ENCODE measurements around the gene SPSB2. TPM values are rescaled to one million over a fixed set of nuclear protein-coding genes. Genes with fewer than 3 reads are reported as not detected.

The SPSB2 gene
- total RNA-seq, 1 experiment from 2014 or later = 11.6 TPM

GRCh38 chr12:6860942-6861341 lies 12.2 kb downstream of the SPSB2 start:
- H3K27me3 ChIP-seq (ENCODE audit: control insufficient read depth, insufficient read depth, low read length) = no peaks in the 10 kb centered on the region
- intact Hi-C loops (cut with micrococcal nuclease; ENCODE audit: unreplicated experiment) (no loop called here), in situ Hi-C loops (cut with HindIII; ENCODE audit: low pct_unique_long_range_greater_than_20kb, low sequenced_read_pairs) (no loop called here)
- TF ChIP-seq POLR2AphosphoS5 (IDR thresholded peaks at IDR 0.05; ENCODE audit: low read depth, low read length) = no peak
- H3K36me3 ChIP-seq (ENCODE audit: control insufficient read depth, insufficient read depth, low read length) = peaks cover 4% of the 10 kb centered on the region
- ChIA-PET CTCF (interaction anchor here (0.6 kb wide), 1 partner anchor 9 kb away, joined by 4 read pairs; no protein-coding TSS in a partner anchor), POLR2A (no interaction called here)
- no peak for ATAC-seq
- no TSS peak for BruUV-seq (replicated peaks)
- H3K27ac ChIP-seq (ENCODE audit: low read length) = no peak overlapping the region
- DNase-seq (ENCODE audit: low read depth, low spot score) = no peak
- H3K4me3 ChIP-seq (ENCODE audit: low read depth in 2 of 2, low read length in 2 of 2) = no peak overlapping the region
- H3K9me3 ChIP-seq (ENCODE audit: control insufficient read depth, insufficient read depth, low read depth, low read length) = no peaks in the 10 kb centered on the region
- no peaks in the 10 kb centered on the region for H3K4me1 ChIP-seq (ENCODE audit: control insufficient read depth, insufficient read depth, low read length)

- DNase-seq (ENCODE audit: low read depth, low spot score) (no peak), ATAC-seq (no peak)
- intact Hi-C loops (cut with micrococcal nuclease; ENCODE audit: unreplicated experiment) = no loop called here
- no TSS peak for BruUV-seq (replicated peaks)
- Histone ChIP-seq H3K27me3 (ENCODE audit: control insufficient read depth, insufficient read depth, low read length) (no peaks in the 10 kb centered on the region), H3K36me3 (ENCODE audit: control insufficient read depth, insufficient read depth, low read length) (peaks cover 4% of the 10 kb centered on the region), H3K9me3 (ENCODE audit: control insufficient read depth, insufficient read depth, low read depth, low read length) (no peaks in the 10 kb centered on the region), H3K4me1 (ENCODE audit: control insufficient read depth, insufficient read depth, low read length) (no peaks in the 10 kb centered on the region), H3K27ac (ENCODE audit: low read length) (no peak overlapping the region), H3K4me3 (ENCODE audit: low read depth in 2 of 2, low read length in 2 of 2) (no peak overlapping the region)
- ChIA-PET POLR2A (no interaction called here), CTCF (interaction anchor here (0.6 kb wide), 1 partner anchor 58 kb away, joined by 3 read pairs; no protein-coding TSS in a partner anchor)
- in situ Hi-C loops (cut with HindIII; ENCODE audit: low pct_unique_long_range_greater_than_20kb, low sequenced_read_pairs) = no loop called here
- TF ChIP-seq, protein P1, sequence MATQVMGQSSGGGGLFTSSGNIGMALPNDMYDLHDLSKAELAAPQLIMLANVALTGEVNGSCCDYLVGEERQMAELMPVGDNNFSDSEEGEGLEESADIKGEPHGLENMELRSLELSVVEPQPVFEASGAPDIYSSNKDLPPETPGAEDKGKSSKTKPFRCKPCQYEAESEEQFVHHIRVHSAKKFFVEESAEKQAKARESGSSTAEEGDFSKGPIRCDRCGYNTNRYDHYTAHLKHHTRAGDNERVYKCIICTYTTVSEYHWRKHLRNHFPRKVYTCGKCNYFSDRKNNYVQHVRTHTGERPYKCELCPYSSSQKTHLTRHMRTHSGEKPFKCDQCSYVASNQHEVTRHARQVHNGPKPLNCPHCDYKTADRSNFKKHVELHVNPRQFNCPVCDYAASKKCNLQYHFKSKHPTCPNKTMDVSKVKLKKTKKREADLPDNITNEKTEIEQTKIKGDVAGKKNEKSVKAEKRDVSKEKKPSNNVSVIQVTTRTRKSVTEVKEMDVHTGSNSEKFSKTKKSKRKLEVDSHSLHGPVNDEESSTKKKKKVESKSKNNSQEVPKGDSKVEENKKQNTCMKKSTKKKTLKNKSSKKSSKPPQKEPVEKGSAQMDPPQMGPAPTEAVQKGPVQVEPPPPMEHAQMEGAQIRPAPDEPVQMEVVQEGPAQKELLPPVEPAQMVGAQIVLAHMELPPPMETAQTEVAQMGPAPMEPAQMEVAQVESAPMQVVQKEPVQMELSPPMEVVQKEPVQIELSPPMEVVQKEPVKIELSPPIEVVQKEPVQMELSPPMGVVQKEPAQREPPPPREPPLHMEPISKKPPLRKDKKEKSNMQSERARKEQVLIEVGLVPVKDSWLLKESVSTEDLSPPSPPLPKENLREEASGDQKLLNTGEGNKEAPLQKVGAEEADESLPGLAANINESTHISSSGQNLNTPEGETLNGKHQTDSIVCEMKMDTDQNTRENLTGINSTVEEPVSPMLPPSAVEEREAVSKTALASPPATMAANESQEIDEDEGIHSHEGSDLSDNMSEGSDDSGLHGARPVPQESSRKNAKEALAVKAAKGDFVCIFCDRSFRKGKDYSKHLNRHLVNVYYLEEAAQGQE (IDR thresholded peaks at IDR 0.05; ENCODE audit: insufficient read depth in 1 of 2, low read depth in 2 of 2, low read length in 1 of 2) = no peak
- TF ChIP-seq POLR2AphosphoS5 (IDR thresholded peaks at IDR 0.05; ENCODE audit: low read depth, low read length) (no peak), CTCF (IDR thresholded peaks at IDR 0.05) (no peak), SIN3A (IDR thresholded peaks at IDR 0.05; ENCODE audit: borderline replicate concordance, insufficient read depth, low read depth, low read length) (no peak), TCF7L2 (IDR thresholded peaks at IDR 0.05; ENCODE audit: low read depth, low read length) (no peak)
Observed at GRCh38 chr12:6860116-6860515, 13.0 kb downstream of the SPSB2 start.

GRCh38 chr12:6858799-6859198 lies 14.3 kb downstream of the SPSB2 start:
- TF ChIP-seq CTCF (IDR thresholded peaks at IDR 0.05) (no peak), SIN3A (IDR thresholded peaks at IDR 0.05; ENCODE audit: borderline replicate concordance, insufficient read depth, low read depth, low read length) (no peak), TCF7L2 (IDR thresholded peaks at IDR 0.05; ENCODE audit: low read depth, low read length) (no peak), POLR2AphosphoS5 (IDR thresholded peaks at IDR 0.05; ENCODE audit: low read depth, low read length) (no peak)
- TF ChIP-seq, protein P1 (IDR thresholded peaks at IDR 0.05; ENCODE audit: insufficient read depth in 1 of 2, low read depth in 2 of 2, low read length in 1 of 2) = no peak
- no peaks in the 10 kb centered on the region for H3K9me3 ChIP-seq (ENCODE audit: control insufficient read depth, insufficient read depth, low read depth, low read length)
- H3K36me3 ChIP-seq (ENCODE audit: control insufficient read depth, insufficient read depth, low read length) = peaks cover 4% of the 10 kb centered on the region
- in situ Hi-C loops (cut with HindIII; ENCODE audit: low pct_unique_long_range_greater_than_20kb, low sequenced_read_pairs) = no loop called here
- ChIA-PET POLR2A (no interaction called here), CTCF (no interaction called here)
- DNase-seq (ENCODE audit: low read depth, low spot score) = no peak
- intact Hi-C loops (cut with micrococcal nuclease; ENCODE audit: unreplicated experiment) = no loop called here
- no peaks in the 10 kb centered on the region for H3K27me3 ChIP-seq (ENCODE audit: control insufficient read depth, insufficient read depth, low read length)
- H3K4me3 ChIP-seq (ENCODE audit: low read depth in 2 of 2, low read length in 2 of 2) = no peak overlapping the region
- no peak overlapping the region for H3K27ac ChIP-seq (ENCODE audit: low read length)
- no TSS peak for BruUV-seq (replicated peaks)
- no peaks in the 10 kb centered on the region; the same call in 1 of the 2 replicates for H3K4me1 ChIP-seq (ENCODE audit: control insufficient read depth, insufficient read depth, low read length)
- ATAC-seq = no peak

All from Panc1 (cell line).